GM19023 (cell line): ENCODE data around the gene DALRD3.

ENCODE experiments used
- ATAC-seq: cut with Tn5 transposase; IDR thresholded peaks from one replicate; pipeline ENCODE4 v1.9.1; 2021; ENCODE audit warnings: mild to moderate bottlenecking, moderate library complexity; ENCODE audit not compliant: unreplicated experiment

DALRD3 gene

GRCh38 chr3:49006408-49007067 lies 11.8 kb downstream of the DALRD3 start:
- ATAC-seq: no peak

GRCh38 chr3:49005998-49006397 lies 12.4 kb downstream of the DALRD3 start:
- ATAC-seq: no peak

- no peak for ATAC-seq
Measured at GRCh38 chr3:49005303-49005680, 13.1 kb downstream of the DALRD3 start.

GRCh38 chr3:49004352-49005302 lies 13.8 kb downstream of the DALRD3 start:
- ATAC-seq: no peak

GRCh38 chr3:49001155-49001554 lies 17.2 kb downstream of the DALRD3 start:
- ATAC-seq: no peak

- no peak for ATAC-seq
Measured at GRCh38 chr3:48999085-48999858, 19.1 kb downstream of the DALRD3 start.

GRCh38 chr3:48997714-48998637 lies 20.4 kb downstream of the DALRD3 start:
- no peak for ATAC-seq

GRCh38 chr3:48997102-48997635 lies 21.2 kb downstream of the DALRD3 start:
- ATAC-seq: no peak

GRCh38 chr3:48996640-48997039 lies 21.7 kb downstream of the DALRD3 start:
- ATAC-seq: no peak

- no peak for ATAC-seq
Measured at GRCh38 chr3:48993834-48994233, 24.5 kb downstream of the DALRD3 start.

GRCh38 chr3:48991851-48992545 lies 26.4 kb downstream of the DALRD3 start:
- ATAC-seq: no peak

GRCh38 chr3:48990636-48991469 lies 27.5 kb downstream of the DALRD3 start:
- peak; percentile 24 for ATAC-seq

GRCh38 chr3:48989796-48990635 lies 28.4 kb downstream of the DALRD3 start, which contains the start of gene P4HTM:
Gene P4HTM (plus strand): TSS chr3:48990241. CDS start chr3:48990257, 16 bp downstream.
- peak; percentile 60 for ATAC-seq

- ATAC-seq: no peak
Measured at GRCh38 chr3:48989126-48989795, 29.1 kb downstream of the DALRD3 start.

GRCh38 chr3:48985831-48986376 lies 32.5 kb downstream of the DALRD3 start:
- no peak for ATAC-seq

GRCh38 chr3:48984663-48985062 lies 33.7 kb downstream of the DALRD3 start:
- no peak for ATAC-seq

- no peak for ATAC-seq
Measured at GRCh38 chr3:48983096-48983495, 35.3 kb downstream of the DALRD3 start.
